ENCODE data around the gene UBE2K.

The UBE2K gene

GRCh38 chr4:39822662-39823061 is 124.7 kb downstream of the UBE2K start:
- no peaks in the 10 kb centered on the region for H3K4me1 ChIP-seq (ENCODE audit: control insufficient read depth, insufficient read depth, low read length)
- H3K9me3 ChIP-seq (ENCODE audit: control insufficient read depth in 2 of 2, low read length in 2 of 2) = no peaks in the 10 kb centered on the region
- no peak overlapping the region for H3K27ac ChIP-seq (ENCODE audit: low read length)
- no peak overlapping the region for H3K9ac ChIP-seq (ENCODE audit: low read length in 2 of 2)
- no peak overlapping the region for H3K4me3 ChIP-seq (ENCODE audit: low read length in 2 of 2)
- H3K36me3 ChIP-seq (ENCODE audit: control insufficient read depth in 2 of 2, insufficient read depth in 2 of 2, low read length in 2 of 2) = peaks cover 7 to 8% of the 10 kb centered on the region in 2 donors
- no peaks in the 10 kb centered on the region for H3K27me3 ChIP-seq (ENCODE audit: control insufficient read depth in 1 of 2, insufficient read depth in 2 of 2, low read length in 2 of 2)

GRCh38 chr4:39823191-39823590 is 125.3 kb downstream of the UBE2K start:
- H3K4me3 ChIP-seq (ENCODE audit: low read length in 2 of 2) = no peak overlapping the region
- no peak overlapping the region for H3K27ac ChIP-seq (ENCODE audit: low read length)
- no peak overlapping the region for H3K9ac ChIP-seq (ENCODE audit: low read length in 2 of 2)
- peaks cover 7 to 11% of the 10 kb centered on the region in 2 donors for H3K36me3 ChIP-seq (ENCODE audit: control insufficient read depth in 2 of 2, insufficient read depth in 2 of 2, low read length in 2 of 2)
- no peaks in the 10 kb centered on the region for H3K9me3 ChIP-seq (ENCODE audit: control insufficient read depth in 2 of 2, low read length in 2 of 2)
- no peaks in the 10 kb centered on the region for H3K27me3 ChIP-seq (ENCODE audit: control insufficient read depth in 1 of 2, insufficient read depth in 2 of 2, low read length in 2 of 2)
- H3K4me1 ChIP-seq (ENCODE audit: control insufficient read depth, insufficient read depth, low read length) = no peaks in the 10 kb centered on the region

DNA sequence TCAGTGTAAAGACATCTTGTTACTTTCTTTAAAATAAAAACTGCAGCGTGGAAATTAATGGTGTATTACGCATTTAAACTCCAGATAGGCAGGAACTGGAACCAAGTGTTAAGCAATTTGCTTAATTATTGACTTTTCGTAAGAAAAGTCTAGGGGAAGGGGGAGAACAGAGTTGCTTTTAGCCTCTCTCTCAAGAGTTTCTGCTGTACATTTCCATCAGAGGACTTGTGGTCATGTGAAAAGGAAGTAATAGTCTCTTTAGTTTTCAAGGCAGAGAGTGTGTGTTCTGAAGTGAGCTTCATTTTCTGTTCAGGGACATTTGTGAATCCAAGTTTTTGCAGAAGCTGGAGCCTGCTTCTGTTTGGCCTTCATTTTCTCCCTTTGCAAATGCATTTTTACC is 127.2 kb downstream of the UBE2K start:
- Histone ChIP-seq H3K9ac (ENCODE audit: low read length in 2 of 2) (no peak overlapping the region), H3K36me3 (ENCODE audit: control insufficient read depth in 2 of 2, insufficient read depth in 2 of 2, low read length in 2 of 2) (peaks cover 16 to 17% of the 10 kb centered on the region in 2 donors), H3K4me1 (ENCODE audit: control insufficient read depth, insufficient read depth, low read length) (no peaks in the 10 kb centered on the region), H3K9me3 (ENCODE audit: control insufficient read depth in 2 of 2, low read length in 2 of 2) (no peaks in the 10 kb centered on the region), H3K27me3 (ENCODE audit: control insufficient read depth in 1 of 2, insufficient read depth in 2 of 2, low read length in 2 of 2) (no peaks in the 10 kb centered on the region), H3K4me3 (ENCODE audit: low read length in 2 of 2) (no peak overlapping the region), H3K27ac (ENCODE audit: low read length) (no peak overlapping the region)

- no peak overlapping the region for H3K4me3 ChIP-seq (ENCODE audit: low read length in 2 of 2)
- H3K27ac ChIP-seq (ENCODE audit: low read length) = no peak overlapping the region
- no peaks in the 10 kb centered on the region for H3K9me3 ChIP-seq (ENCODE audit: control insufficient read depth in 2 of 2, low read length in 2 of 2)
- H3K9ac ChIP-seq (ENCODE audit: low read length in 2 of 2) = no peak overlapping the region
- H3K4me1 ChIP-seq (ENCODE audit: control insufficient read depth, insufficient read depth, low read length) = no peaks in the 10 kb centered on the region
- H3K36me3 ChIP-seq (ENCODE audit: control insufficient read depth in 2 of 2, insufficient read depth in 2 of 2, low read length in 2 of 2) = peaks cover 16 to 21% of the 10 kb centered on the region in 2 donors
- no peaks in the 10 kb centered on the region for H3K27me3 ChIP-seq (ENCODE audit: control insufficient read depth in 1 of 2, insufficient read depth in 2 of 2, low read length in 2 of 2)
Measured at GRCh38 chr4:39825741-39826231, 127.8 kb downstream of the UBE2K start.
